K562 (cell line): ENCODE data around the gene ZGLP1. TPM values are rescaled to one million over a fixed set of nuclear protein-coding genes. Genes with fewer than 3 reads are reported as not detected.

Experiments
- ATF6 ChIP-seq: sonication (generic); formaldehyde crosslinking; IDR thresholded peaks from 2 replicates; pipeline ENCODE4 v1.4.0; 2020; ENCODE audit warnings: mild to moderate bottlenecking, missing genetic modification reagents
- MAFK ChIP-seq: IDR thresholded peaks from 2 replicates; pipeline ENCODE4 v1.6.1; 2011; ENCODE audit warnings: low read length, improper control_type of control experiment
- NCOA6 ChIP-seq: fragments of 450-650 bp; IDR thresholded peaks from 2 replicates; pipeline ENCODE4 v1.6.1; 2017; ENCODE audit warnings: mild to moderate bottlenecking
- NEUROD1 ChIP-seq: fragments of 150-350 bp; IDR thresholded peaks from 2 replicates; pipeline ENCODE4 v1.6.1; 2014; ENCODE audit warnings: borderline replicate concordance, low read length, low read depth; ENCODE audit not compliant: partially characterized antibody
- NFIX ChIP-seq: fragments of 250-450 bp; sonication (Bioruptor Pico); IDR thresholded peaks from 2 replicates; pipeline ENCODE4 v1.4.0; 2020; ENCODE audit warnings: low read depth, mild to moderate bottlenecking, moderate library complexity
- PCBP1 ChIP-seq: fragments of 200-400 bp; formaldehyde crosslinking; IDR thresholded peaks from 2 replicates; pipeline ENCODE4 v1.6.1; 2018; ENCODE audit warnings: mild to moderate bottlenecking, low read depth, low read length; ENCODE audit not compliant: poor library complexity, severe bottlenecking
- RBM14 ChIP-seq: fragments of 200-400 bp; formaldehyde crosslinking; IDR thresholded peaks from 2 replicates; pipeline ENCODE4 v1.6.1; 2018; ENCODE audit warnings: low read depth, mild to moderate bottlenecking, low read length, moderate library complexity, borderline replicate concordance; ENCODE audit not compliant: insufficient read depth
- REST ChIP-seq, 2 experiments: fragments of 450-650 bp; formaldehyde crosslinking in 1 of 2; IDR thresholded peaks; 2 replicates each; pipeline versions ENCODE4 v1.4.0 to v1.6.1; 2014 to 2020; ENCODE audit warnings: mild to moderate bottlenecking in 2 of 2, borderline replicate concordance in 1 of 2, low read depth in 1 of 2
- TSHZ1 ChIP-seq: fragments of 250-450 bp; sonication (Bioruptor Pico); IDR thresholded peaks from 2 replicates; pipeline ENCODE4 v1.4.0; 2020; ENCODE audit warnings: mild to moderate bottlenecking, moderate library complexity
- polyA plus RNA-seq, 8 experiments: library from polyadenylated mRNA; depleted of rRNA in 4 of 8; stranded (reverse) in 5 of 8; unstranded in 3 of 8; fragments of >200 nt; fragmentation: Nextera tagmentation in 2 of 8; fragmentation: Illumina TruSeq in 1 of 8; extraction: Ambion mirVana in 2 of 8; extraction: Trizol in 1 of 8; gene quantifications; 2 replicates each; pipeline versions ENCODE4 v1.2.1 to v1.2.3, GENCODE V29; 2011 to 2014; ENCODE audit warnings: inconsistent platforms in 1 of 8, missing spikeins in 1 of 8
- total RNA-seq, 7 experiments: library from RNA; depleted of rRNA in 6 of 7; stranded (reverse); fragments of >200 nt in 6 of 7; fragmentation: Illumina TruSeq in 2 of 7; extraction: Trizol in 2 of 7; gene quantifications; 2 replicates each; pipeline versions ENCODE4 v1.2.1 to v1.2.3, GENCODE V29; 2011 to 2021; ENCODE audit warnings: low replicate concordance in 1 of 7
- TF ChIP-seq, protein P1 (sequence below), 2 experiments: fragments of 200-800 bp in 1 of 2; sonication (Bioruptor generic) in 1 of 2; sonication (generic) in 1 of 2; formaldehyde crosslinking in 1 of 2; IDR thresholded peaks in 1 of 2; conservative IDR thresholded peaks in 1 of 2; 2 replicates each; pipeline versions ENCODE4 v1.5.0 to v1.6.1; 2016 to 2020; ENCODE audit warnings: missing compliant biosample characterization in 1 of 2, missing genetic modification characterization in 1 of 2, missing genetic modification reagents in 1 of 2

Gene ZGLP1
- total and polyA plus RNA-seq, 9 of the 15 experiments (the other 6 are each of a cell fraction or from before 2014, with no cell fraction given): 0.24 to 4.5 (median 2.2) TPM

GRCh38 chr19:10335352-10335985 lies 25.9 kb upstream of the ZGLP1 start (continued):
- TF ChIP-seq NEUROD1: no peak
- TF ChIP-seq PCBP1: peak; percentile 61
- no peak for TF ChIP-seq ATF6 (CRISPR knock-in tag)
- 0 out of 2 replicates have a peak, but pooled peaks have one; percentile 70 for TF ChIP-seq RBM14
- no peak; the same call in 1 of the 2 replicates for TF ChIP-seq NCOA6
- no peak for TF ChIP-seq MAFK
- TF ChIP-seq, protein P1, sequence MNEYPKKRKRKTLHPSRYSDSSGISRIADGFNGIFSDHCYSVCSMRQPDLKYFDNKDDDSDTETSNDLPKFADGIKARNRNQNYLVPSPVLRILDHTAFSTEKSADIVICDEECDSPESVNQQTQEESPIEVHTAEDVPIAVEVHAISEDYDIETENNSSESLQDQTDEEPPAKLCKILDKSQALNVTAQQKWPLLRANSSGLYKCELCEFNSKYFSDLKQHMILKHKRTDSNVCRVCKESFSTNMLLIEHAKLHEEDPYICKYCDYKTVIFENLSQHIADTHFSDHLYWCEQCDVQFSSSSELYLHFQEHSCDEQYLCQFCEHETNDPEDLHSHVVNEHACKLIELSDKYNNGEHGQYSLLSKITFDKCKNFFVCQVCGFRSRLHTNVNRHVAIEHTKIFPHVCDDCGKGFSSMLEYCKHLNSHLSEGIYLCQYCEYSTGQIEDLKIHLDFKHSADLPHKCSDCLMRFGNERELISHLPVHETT (CRISPR knock-in tag; conservative IDR thresholded peaks at IDR 0.05 in 1 of 2, IDR thresholded peaks at IDR 0.05 in 1 of 2): no peak
- TF ChIP-seq NFIX (CRISPR knock-in tag): no peak
- peak; percentile 9; the same call in 1 of the 2 replicates for TF ChIP-seq REST (IDR thresholded peaks at IDR 0.05; ENCODE audit: borderline replicate concordance)
- no peak for TF ChIP-seq REST (CRISPR knock-in tag; IDR thresholded peaks at IDR 0.05; ENCODE audit: low read depth)
- no peak for TF ChIP-seq TSHZ1 (CRISPR knock-in tag)
